MM.1S (cell line): ENCODE measurements around the gene QRICH1.

Source experiments
- EZH2 ChIP-seq: fragments of 300-600 bp; sonication (generic); optimal IDR thresholded peaks from 2 replicates; pipeline ENCODE3; 2017; ENCODE audit warnings: low read depth, mild to moderate bottlenecking, antibody characterized with exemption, low read length, mixed read lengths
- EZH2phosphoT487 ChIP-seq: fragments of 300-600 bp; sonication (generic); IDR thresholded peaks from 2 replicates; pipeline ENCODE4 v1.6.1; 2018; ENCODE audit warnings: antibody characterized with exemption, low read length
- TF ChIP-seq, protein P1 (sequence below): fragments of 300-600 bp; sonication (generic); IDR thresholded peaks from 2 replicates; pipeline ENCODE4 v1.5.1; 2016; ENCODE audit warnings: antibody characterized with exemption, low read length, mixed read lengths

DNA sequence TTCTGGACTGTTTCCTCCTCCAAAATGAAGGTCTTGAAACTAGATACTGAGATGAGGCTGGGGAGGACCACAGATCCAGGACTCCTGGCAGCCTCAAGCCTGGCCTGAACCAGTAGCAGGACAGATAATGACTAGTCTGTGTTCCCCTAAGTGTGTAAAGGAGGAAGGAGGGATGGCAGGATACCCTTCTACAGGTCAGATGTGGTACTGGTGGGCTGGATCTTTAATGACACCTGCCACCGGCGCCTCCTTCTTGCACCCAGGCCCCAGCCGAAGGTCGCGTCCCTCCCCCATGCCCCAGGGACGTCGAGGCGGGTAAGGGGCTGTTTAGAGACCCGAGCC, 26.2 kb upstream of the QRICH1 start:
- TF ChIP-seq EZH2phosphoT487 (no peak), EZH2 (no peak)
- TF ChIP-seq, protein P1, sequence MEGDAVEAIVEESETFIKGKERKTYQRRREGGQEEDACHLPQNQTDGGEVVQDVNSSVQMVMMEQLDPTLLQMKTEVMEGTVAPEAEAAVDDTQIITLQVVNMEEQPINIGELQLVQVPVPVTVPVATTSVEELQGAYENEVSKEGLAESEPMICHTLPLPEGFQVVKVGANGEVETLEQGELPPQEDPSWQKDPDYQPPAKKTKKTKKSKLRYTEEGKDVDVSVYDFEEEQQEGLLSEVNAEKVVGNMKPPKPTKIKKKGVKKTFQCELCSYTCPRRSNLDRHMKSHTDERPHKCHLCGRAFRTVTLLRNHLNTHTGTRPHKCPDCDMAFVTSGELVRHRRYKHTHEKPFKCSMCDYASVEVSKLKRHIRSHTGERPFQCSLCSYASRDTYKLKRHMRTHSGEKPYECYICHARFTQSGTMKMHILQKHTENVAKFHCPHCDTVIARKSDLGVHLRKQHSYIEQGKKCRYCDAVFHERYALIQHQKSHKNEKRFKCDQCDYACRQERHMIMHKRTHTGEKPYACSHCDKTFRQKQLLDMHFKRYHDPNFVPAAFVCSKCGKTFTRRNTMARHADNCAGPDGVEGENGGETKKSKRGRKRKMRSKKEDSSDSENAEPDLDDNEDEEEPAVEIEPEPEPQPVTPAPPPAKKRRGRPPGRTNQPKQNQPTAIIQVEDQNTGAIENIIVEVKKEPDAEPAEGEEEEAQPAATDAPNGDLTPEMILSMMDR, result no peak
